MV-4-11 (cell line): Measurements from ENCODE around the gene TPCN2.
"Not testable (repeated sequence)": the region's sequence is repeated elsewhere in the genome, so short reads cannot be mapped to it uniquely, and the experiment has no call there.

Experiments
- DNase-seq: peaks from one replicate; lab custom pipeline; 2025; lab: John Stamatoyannopoulos, UW

TPCN2 gene

DNA sequence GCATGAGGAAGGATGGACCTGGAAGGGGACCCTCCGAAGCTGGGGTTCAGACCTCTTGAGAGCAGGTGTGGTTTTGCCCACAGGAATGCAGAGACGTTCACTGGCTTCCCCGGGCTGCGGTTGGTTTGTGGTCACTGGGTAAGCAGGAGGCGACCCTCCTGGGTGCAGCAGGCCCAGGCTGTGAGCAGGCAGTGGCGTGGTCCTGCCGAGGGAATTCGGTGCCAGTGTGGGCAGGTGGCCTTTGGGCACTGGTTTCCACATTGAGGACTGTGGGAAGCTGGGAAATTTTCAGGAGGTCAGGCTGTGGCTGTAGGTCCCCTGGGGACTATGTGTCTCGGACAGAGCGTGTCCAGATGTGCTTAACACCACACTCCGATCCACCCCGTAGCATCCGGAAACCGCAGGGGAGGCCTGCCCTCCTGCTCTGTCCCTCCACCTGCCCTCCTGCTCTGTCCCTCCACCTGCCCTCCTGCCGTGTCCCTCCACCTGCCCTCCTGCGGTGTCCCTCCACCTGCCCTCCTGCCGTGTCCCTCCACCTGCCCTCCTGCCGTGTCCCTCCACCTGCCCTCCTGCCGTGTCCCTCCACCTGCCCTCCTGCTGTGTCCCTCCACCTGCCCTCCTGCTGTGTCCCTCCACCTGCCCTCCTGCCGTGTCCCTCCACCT lies 27.5 kb downstream of the TPCN2 start:
- no peak for DNase-seq

DNA sequence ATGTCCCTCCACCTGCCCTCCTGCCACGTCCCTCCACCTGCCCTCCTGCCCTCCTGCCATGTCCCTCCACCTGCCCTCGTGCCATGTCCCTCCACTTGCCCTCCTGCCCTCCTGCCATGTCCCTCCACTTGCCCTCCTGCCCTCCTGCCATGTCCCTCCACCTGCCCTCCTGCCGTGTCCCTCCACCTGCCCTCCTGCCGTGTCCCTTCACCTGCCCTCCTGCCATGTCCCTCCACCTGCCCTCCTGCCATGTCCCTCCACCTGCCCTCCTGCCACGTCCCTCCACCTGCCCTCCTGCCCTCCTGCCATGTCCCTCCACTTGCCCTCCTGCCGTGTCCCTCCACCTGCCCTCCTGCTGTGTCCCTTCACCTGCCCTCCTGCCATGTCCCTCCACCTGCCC lies 28.2 kb downstream of the TPCN2 start:
- DNase-seq: not testable (repeated sequence)

DNA sequence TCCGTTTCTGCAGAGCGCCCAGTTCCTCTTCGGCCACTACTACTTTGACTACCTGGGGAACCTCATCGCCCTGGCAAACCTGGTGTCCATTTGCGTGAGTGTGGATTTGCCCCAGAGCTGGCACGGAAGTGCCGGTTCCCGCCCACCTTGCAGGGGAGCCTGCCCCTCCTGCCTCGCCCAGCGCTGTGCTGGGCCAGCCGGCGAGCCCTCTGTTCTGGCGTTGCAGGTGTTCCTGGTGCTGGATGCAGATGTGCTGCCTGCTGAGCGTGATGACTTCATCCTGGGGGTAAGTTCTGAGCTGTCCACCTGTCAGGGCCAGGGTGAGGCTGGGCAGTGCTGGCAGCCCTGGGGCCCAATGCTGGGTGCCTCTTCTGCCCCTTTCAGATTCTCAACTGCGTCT lies 29.8 kb downstream of the TPCN2 start:
- DNase-seq: no peak

DNA sequence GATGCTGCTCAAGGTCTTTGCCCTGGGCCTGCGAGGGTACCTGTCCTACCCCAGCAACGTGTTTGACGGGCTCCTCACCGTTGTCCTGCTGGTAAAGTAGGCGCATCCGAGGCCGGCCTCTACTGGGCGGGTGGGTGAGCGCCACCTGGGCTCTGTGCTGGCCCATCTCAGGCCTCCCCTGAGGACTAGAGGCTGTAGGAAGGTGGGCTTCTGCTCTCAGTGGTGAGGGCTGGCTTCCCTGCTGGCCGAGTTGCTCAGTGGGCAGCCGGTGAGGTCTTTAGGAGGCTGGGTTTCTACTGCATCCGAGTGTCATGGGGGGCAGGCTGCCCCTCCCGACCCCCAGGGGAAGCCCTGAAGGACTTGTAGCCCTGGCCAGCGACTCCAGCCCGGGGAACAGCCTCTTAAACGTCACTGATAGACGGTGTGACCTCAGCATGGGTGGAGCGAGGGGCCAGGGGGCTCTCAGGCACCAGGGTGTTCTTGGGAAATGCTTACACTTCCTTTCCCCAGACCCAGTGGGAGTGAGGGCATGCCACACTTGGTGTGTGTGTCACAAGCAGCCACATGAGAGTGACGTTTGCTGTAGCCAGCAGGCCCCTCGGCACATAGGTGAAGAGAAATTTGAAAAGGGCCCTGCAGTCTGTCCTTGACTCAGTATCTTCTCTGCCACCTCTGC lies 30.3 kb downstream of the TPCN2 start:
- no peak for DNase-seq

DNA sequence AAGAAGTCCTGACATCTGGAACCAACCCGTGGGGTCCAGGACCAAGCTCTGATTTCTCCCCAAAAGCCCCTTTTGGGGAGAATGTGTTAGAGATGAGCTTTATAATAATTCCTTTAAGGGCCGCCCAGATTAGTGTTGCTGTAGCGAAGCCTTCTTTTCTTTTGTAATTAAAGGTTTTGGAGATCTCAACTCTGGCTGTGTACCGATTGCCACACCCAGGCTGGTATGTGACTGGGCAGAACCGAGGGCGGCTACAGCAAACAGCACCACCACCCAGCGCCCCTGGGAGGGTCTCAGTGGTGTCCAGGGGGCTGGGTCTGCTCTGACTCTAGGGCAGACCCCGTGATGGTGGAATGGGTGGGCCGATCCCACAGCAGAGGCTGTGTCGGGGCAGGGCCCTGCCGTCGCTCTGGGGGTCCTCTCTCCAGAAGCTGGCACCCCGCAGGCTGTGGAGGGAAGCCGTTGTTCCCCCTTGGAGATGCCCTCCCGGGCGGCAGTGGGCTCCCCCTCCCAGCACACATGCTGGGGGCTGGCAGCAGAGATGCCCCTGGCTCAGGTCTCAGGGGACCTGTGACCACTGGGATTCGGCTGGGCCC lies 31.0 kb downstream of the TPCN2 start:
- no peak for DNase-seq

DNA sequence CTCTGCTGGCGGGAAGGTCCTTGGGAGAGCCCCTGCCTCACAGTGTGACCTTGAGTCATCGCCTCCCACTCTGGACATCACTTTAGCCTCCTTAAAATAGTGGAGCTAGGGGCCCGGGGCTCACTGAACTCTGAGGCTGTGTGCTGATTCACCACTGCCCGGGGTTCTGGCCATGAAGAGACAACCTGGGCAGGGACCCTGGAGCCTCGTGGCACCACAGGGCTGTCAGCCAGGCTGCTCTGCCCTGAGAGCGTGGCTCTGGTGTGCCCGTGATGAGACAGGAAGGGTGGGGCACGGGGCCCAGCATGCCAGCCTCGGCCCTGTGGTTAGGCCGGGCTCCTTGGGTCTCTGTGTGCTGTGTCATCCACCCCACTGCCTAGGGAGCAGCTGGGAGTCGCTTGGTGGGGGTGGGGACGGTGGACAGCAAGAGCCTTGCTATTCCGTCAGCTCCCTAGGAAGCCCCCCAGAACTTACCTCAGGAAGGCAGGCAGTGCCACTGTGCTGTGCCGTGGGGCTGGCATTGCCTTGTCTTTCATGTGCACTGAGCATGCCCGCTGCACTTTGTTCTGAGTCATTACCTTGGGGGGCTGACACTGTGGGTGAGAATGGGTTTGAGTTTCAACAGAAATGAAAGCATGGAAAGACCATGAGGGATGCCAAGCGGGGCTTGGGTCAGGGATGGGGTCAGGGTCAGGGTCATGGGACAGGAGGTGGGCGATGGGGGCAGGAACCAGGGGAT lies 31.7 kb downstream of the TPCN2 start:
- DNase-seq: no peak

DNA sequence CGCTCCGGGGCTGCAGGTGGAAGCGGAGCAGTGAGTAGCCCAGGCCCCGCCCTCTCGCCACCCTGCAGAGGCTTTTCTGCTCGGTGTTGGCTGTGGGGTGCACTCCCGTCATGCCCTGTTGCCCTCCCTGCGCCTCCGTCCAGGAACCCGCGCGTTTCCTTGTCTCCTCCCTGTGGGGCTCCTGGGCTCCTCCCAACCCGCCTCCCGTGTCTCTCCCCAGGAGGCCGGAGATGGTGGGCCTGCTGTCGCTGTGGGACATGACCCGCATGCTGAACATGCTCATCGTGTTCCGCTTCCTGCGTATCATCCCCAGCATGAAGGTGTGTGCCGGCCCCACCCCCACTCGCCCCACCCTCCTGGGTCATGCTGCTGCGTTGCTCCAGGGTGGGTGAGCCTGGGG lies 32.4 kb downstream of the TPCN2 start:
- DNase-seq: no peak

DNA sequence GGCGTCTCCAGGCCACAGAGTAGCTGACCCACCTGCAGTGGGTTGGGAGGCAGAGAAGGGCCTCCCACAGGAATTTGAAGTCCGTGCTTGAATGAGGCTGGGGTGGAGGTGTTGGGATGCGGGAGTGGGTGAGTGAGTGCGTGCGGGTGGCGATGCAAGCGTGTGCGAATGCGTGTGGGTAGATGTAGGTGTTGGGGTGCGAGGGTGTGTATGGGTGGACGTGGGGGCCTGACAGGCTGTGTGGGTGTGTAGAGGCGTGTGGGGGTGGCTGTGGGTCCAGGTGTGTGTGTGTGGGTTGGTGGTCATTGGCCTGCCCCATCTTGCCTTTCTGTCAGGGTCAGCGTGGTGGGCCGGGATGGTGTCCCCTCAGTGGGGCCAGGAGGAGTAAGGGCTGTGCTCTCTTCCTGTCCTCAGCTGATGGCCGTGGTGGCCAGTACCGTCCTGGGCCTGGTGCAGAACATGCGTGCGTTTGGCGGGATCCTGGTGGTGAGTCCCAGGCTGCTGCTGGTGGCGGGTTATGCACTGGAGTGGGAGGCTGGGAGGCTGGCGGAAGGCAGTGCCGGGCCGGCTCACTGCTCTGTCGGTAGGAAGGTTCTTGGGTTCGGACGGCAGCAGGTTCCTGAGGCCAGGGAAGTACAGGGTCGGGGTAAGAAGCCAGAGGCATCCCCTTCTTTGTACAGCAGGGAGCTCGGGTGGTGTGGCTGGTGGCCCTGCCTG lies 35.0 kb downstream of the TPCN2 start:
- DNase-seq: no peak

DNA sequence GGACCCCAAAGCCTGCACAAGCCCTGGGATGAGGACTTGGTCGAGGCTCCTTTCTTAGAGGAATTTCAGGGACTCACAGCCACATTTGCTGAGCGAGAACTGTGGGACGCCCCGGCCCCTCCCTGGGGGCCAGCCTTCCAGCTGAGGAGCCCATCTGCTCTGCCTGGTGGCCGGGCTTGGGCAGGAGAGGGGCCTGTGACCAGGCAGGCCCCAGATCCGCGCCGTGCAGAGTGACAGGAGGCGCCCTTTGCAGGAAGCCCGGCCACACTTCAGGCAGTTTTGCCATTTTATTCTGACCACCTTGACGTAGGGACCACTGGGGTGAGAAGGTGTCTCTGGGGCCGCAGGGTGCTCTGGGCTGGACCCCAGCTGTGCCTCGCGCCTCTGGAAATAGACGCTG lies 35.6 kb downstream of the TPCN2 start:
- no peak for DNase-seq

DNA sequence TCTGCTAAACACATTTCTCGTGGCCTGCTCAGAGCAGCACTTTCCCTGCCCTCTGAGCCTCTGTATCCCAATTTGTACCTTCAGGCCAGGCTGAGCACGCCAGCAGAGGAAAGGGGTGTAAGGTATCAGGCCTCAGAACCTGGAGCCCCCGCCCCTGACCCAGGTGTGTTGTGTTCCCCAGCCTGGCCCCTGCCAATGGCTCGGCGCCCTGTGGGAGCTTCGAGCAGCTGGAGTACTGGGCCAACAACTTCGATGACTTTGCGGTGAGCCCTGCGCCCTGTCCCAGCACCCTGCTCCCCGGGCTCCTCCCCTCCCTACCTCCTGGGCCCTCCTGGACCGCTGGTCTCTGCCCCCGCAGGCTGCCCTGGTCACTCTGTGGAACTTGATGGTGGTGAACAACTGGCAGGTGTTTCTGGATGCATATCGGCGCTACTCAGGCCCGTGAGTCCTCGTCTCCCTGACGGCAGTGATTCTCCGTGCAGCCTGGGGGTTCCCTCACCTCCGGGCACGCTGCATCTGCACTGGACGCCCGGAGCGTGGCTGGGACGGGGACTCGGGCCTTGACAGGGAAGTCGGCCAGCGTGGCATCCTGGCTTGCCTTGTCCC lies 36.9 kb downstream of the TPCN2 start:
- no peak for DNase-seq

DNA sequence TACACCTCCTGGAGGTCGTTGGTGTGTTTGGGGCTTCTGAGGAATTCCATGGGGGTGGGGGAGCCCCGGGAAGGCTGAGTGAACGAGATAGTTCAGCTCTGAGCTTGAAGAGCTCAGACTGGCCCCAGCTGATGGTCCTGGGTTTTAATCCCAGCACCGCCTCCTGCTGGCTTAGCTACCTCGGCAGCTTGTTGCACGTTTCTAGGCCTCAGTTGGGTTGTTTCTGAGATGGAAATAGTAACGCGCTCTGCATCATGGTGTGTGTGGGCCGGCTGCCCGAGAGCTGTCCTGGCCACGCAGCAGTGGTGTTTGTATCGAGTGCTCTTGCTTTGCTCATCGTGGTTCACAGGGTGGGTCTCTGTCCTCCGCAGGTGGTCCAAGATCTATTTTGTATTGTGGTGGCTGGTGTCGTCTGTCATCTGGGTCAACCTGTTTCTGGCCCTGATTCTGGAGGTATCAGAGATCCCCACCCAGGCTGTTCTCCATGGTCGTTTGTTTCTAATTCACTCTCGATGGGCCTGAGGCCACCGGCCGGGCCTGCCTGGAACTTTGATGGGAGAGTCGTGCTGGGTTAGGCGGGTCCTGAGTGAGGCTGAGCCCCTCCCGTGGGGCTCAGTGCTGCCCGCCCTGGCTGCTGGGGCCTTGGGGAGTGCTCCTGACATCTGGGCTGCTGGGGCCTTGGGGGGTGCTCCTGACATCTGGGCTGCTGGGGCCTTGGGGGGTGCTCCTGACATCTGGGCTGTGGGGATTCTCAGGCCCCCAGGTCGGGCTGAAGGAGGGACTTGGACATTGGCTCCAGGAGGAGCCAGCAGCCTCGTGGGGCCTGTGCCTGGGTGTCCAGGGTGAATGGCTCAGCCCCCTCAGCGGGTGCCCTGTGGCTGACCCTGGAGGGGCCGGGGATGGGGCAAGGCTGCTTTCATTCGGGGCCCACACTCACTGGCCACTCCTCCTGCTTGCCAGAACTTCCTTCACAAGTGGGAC lies 37.7 kb downstream of the TPCN2 start:
- DNase-seq: no peak

DNA sequence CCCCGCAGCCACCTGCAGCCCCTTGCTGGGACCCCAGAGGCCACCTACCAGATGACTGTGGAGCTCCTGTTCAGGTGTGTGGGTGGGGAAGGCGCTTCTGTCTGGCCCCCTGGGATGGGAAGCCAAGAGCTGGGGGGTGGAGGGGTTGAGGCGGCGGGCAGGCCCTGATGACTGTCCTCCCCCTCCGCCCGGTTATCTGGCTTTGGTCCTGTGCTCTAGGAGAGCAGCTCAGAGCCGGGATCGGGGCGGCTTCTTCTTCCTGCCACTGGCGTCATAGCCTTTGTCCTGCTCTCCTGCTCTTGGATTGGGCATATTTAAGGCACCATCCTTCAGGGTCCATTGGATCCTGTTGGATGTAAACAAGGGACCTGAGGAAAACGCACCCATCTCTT lies 38.4 kb downstream of the TPCN2 start:
- DNase-seq: no peak

DNA sequence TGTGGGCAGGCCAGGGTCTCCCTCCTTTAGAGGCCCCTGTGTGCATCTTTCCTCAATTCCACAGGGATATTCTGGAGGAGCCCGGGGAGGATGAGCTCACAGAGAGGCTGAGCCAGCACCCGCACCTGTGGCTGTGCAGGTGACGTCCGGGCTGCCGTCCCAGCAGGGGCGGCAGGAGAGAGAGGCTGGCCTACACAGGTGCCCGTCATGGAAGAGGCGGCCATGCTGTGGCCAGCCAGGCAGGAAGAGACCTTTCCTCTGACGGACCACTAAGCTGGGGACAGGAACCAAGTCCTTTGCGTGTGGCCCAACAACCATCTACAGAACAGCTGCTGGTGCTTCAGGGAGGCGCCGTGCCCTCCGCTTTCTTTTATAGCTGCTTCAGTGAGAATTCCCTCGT lies 39.1 kb downstream of the TPCN2 start:
- DNase-seq: no peak

DNA sequence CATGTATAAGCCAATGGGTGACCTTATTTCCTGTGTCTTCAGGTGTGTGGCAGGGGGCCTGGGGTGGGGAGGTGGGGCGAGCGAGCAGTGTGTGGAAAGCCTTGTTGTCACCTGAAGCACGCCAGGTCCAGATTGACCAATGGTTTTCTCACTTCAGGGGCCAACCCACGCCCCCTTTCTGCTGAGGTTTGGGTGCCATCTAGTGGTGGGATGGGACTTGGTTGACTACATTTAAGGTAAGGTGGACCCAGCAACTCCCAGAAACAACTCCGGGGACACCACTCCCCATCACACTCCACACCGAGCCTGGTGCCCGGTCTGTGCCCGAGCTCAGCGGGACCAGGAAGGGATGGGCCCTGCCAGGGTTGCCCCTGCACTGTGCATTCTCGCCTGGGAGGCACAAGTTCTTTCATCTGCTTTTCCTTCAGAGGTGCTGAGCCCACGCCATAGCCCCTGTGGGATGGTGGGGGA lies 40.0 kb downstream of the TPCN2 start:
- peak; percentile 29 for DNase-seq

DNA sequence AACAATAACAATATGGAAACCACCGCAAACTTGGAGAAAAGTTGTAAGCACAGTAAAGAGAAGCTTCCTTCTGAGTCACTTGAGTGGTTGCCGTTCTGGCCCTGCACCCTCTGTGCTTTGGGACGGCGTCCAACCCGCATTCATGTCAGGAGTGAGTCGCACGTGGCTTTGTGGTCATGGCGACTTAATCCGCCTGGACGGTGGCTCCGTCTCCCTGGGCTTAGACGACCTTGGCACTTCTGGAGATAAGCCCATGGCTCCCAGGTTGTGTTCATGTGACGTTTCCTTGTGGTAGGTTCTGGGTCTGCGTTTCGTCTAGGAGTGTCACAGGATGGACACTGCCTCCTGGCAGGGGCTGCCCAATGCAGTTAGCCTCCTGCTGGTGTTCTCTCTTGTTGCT lies 40.5 kb downstream of the TPCN2 start:
- peak; percentile 77 for DNase-seq

DNA sequence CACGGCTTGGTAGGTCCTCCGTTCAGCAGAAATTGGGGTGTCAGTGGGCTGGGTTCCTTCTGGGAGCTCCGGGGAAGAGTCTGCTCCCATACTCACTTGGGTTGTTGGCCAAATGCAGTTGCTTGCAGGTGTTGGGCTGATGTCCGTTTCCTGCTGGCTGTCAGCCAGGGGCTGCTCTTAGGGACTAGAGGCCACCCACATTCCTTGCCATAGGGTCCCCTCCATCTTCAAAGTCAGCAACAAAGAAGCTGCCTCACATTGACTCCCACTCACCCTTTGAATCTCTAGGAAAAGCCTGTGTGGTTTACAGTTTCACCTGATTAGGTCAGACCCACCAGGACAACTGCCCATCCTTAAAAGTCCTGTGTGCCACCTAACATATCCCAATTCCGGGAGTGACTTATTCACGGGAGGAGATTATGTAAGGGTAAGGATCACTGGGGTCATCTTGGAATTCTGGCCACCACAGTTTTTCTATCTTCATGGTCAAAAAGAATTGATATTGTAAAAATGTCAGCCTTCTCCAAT lies 43.0 kb downstream of the TPCN2 start:
- DNase-seq: no peak

DNA sequence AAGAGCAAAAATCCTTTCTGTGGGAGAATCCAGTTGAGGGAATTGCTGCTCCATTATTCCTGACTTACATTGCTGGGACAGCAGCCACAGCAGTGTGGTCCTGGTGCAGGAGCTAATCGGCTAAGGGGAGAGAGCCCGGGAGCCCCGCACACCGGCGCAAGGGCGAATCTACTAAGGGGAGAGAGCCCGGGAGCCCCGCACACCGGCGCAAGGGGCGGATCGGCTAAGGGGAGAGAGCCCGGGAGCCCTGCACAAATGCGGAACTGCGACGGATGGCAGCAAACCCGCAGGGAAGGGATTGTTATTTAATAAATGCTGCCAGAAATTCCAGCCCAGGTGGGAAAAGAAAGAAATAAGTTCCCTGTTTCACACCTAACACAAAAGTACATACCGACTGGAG lies 43.5 kb downstream of the TPCN2 start:
- no peak for DNase-seq

DNA sequence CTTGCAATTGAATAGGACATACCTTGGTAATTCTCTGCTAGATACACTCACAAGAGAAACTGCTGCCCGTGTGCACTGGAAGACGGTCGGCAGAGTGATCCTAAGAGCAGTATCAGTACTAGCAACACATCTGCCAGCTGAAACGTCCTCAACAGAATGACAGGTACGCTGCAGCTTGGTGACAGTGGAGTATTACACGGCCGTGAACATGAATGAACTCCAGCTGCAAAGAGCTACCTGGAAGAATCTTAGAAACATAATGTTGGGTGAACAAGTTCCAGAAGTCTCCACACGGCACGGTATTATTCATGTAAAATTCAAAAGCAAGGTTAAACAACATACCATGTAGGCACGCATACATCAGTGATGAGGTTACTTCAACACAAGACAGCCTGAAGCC lies 44.4 kb downstream of the TPCN2 start:
- no peak for DNase-seq

DNA sequence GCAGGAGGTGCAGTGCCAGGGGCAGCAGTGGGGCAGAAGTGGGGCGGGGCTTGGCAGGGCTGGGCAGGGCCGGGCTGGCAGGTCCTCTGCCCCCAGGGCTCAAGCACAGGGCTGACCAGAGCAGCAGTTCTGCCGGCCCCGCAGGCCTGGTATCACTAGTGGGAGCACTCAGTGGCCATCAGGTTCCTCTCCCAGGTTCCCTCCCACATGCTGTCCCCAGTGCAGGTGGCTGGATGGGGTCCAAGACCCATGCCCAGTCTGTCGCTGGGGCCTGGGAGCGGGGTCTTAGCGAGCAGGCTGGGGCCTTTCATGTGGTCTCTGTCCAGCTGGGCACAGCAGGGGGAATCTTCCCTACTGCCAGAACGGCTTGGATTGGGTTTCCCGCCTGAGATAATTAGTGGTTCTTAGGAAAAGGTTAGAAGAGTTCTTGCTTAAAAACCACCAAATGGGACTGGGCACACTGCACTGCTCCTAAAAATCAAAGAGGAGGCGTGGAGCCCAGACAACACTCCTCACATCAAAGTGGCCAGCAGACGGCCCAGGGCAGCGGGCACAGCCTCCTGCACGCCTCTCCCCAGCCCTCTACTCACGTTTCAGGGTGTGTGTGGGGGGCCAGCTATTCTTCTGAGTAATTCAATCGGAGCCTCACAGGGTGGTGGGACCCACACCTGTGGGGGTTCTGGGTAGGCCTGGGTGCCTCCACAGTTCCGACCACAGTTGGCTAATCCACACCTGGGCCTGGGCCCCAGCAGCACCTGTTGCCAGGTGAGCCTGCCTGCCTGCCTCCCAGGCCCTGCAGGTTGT lies 45.6 kb downstream of the TPCN2 start:
- no peak for DNase-seq

DNA sequence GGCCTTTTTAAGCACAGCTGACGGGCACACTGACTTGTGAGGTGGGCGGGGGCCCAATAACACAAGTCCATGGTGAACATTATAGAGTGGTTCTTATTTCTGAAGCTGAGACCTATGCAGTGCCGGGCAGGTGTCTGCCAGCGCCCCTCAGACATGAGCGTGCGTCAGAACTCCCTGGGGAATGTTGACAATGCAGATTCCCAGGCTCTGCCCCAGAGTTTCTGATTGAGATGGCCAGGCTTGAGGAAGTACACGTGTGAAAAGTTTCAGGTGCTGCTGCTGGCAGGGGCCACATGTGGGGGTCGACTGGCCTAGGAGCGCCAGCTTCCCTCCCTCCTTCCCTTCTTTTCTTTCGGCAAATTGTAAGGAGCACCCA lies 46.2 kb downstream of the TPCN2 start:
- DNase-seq: no peak
